ENCODE results near the gene WDFY1. TPM values are rescaled to one million over a fixed set of nuclear protein-coding genes. Genes with fewer than 3 reads are reported as not detected.

WDFY1 gene
- total RNA-seq, 1 experiment from 2014 or later = 37.5 TPM

- no TSS peak for BruUV-seq (replicated peaks)
- no peaks in the 10 kb centered on the region for H3K27me3 Mint-ChIP-seq (ENCODE audit: unreplicated experiment)
- CTCF ChIA-PET = interaction anchor here (0.6 to 2.6 kb wide), 7 partner anchors 9 to 390 kb away, joined by 3 to 35 read pairs (median 5); no protein-coding TSS in a partner anchor
- intact Hi-C loops (cut with micrococcal nuclease; ENCODE audit: unreplicated experiment) = loop anchor here (1.0 to 10.0 kb wide), 3 partner anchors 314 to 675 kb away; no protein-coding TSS in a partner anchor
- no peak for DNase-seq
- no peaks in the 10 kb centered on the region for H3K9me3 Mint-ChIP-seq (ENCODE audit: low read depth, unreplicated experiment)
- H3K4me3 Mint-ChIP-seq (ENCODE audit: low read depth, unreplicated experiment) = no peak overlapping the region
- no peak overlapping the region for H3K27ac Mint-ChIP-seq (ENCODE audit: unreplicated experiment)
- H3K4me1 Mint-ChIP-seq (ENCODE audit: low read depth, unreplicated experiment) = no peaks in the 10 kb centered on the region
- TF ChIP-seq CTCF (IDR thresholded peaks at IDR 0.05; ENCODE audit: unreplicated experiment) = no peak
- H3K36me3 Mint-ChIP-seq (ENCODE audit: insufficient read depth, unreplicated experiment) = peaks cover 16% of the 10 kb centered on the region
Measured at GRCh38 chr2:223969856-223970255, 24.7 kb upstream of the WDFY1 start.

GRCh38 chr2:223969315-223969714, 24.2 kb upstream of the WDFY1 start:
- Mint-ChIP-seq H3K27ac (ENCODE audit: unreplicated experiment) (no peak overlapping the region), H3K27me3 (ENCODE audit: unreplicated experiment) (no peaks in the 10 kb centered on the region), H3K4me3 (ENCODE audit: low read depth, unreplicated experiment) (no peak overlapping the region), H3K36me3 (ENCODE audit: insufficient read depth, unreplicated experiment) (peaks cover 16% of the 10 kb centered on the region), H3K9me3 (ENCODE audit: low read depth, unreplicated experiment) (no peaks in the 10 kb centered on the region), H3K4me1 (ENCODE audit: low read depth, unreplicated experiment) (no peaks in the 10 kb centered on the region)
- no peak for DNase-seq
- intact Hi-C loops (cut with micrococcal nuclease; ENCODE audit: unreplicated experiment) = no loop called here
- BruUV-seq (replicated peaks) = no TSS peak
- CTCF ChIA-PET = interaction anchor here (1.8 to 2.6 kb wide), 2 partner anchors 25 to 316 kb away, joined by 10 to 35 read pairs; no protein-coding TSS in a partner anchor
- no peak for TF ChIP-seq CTCF (IDR thresholded peaks at IDR 0.05; ENCODE audit: unreplicated experiment)

GRCh38 chr2:223967981-223968380, 22.8 kb upstream of the WDFY1 start:
- TF ChIP-seq CTCF (IDR thresholded peaks at IDR 0.05; ENCODE audit: unreplicated experiment) = no peak
- Mint-ChIP-seq H3K36me3 (ENCODE audit: insufficient read depth, unreplicated experiment) (peaks cover 16% of the 10 kb centered on the region), H3K27me3 (ENCODE audit: unreplicated experiment) (no peaks in the 10 kb centered on the region), H3K4me3 (ENCODE audit: low read depth, unreplicated experiment) (no peak overlapping the region), H3K9me3 (ENCODE audit: low read depth, unreplicated experiment) (no peaks in the 10 kb centered on the region), H3K27ac (ENCODE audit: unreplicated experiment) (no peak overlapping the region), H3K4me1 (ENCODE audit: low read depth, unreplicated experiment) (no peaks in the 10 kb centered on the region)
- CTCF ChIA-PET = no interaction called here
- intact Hi-C loops (cut with micrococcal nuclease; ENCODE audit: unreplicated experiment) = no loop called here
- no peak for DNase-seq
- no TSS peak for BruUV-seq (replicated peaks)

- Mint-ChIP-seq H3K4me3 (ENCODE audit: low read depth, unreplicated experiment) (no peak overlapping the region), H3K27me3 (ENCODE audit: unreplicated experiment) (no peaks in the 10 kb centered on the region), H3K27ac (ENCODE audit: unreplicated experiment) (no peak overlapping the region), H3K4me1 (ENCODE audit: low read depth, unreplicated experiment) (peaks cover 32% of the 10 kb centered on the region), H3K36me3 (ENCODE audit: insufficient read depth, unreplicated experiment) (peaks cover 22% of the 10 kb centered on the region), H3K9me3 (ENCODE audit: low read depth, unreplicated experiment) (no peaks in the 10 kb centered on the region)
- DNase-seq = no peak
- CTCF ChIA-PET = no interaction called here
- intact Hi-C loops (cut with micrococcal nuclease; ENCODE audit: unreplicated experiment) = loop anchor here (5.0 to 10.0 kb wide), 2 partner anchors 62 to 265 kb away; no protein-coding TSS in a partner anchor
- no peak for TF ChIP-seq CTCF (IDR thresholded peaks at IDR 0.05; ENCODE audit: unreplicated experiment)
- BruUV-seq (replicated peaks) = no TSS peak
Measured at GRCh38 chr2:223959688-223960087, 14.6 kb upstream of the WDFY1 start.

All from Calu3 (cell line).